Gastrocnemius medialis (tissue), 4 donors: Measurements from ENCODE around the gene VSX2.

Experiments
- CTCF ChIP-seq, 5 experiments: fragments of 450-650 bp in 3 of 5; fragments of 200-600 bp in 2 of 5; sonication (generic) in 2 of 5; IDR thresholded peaks in 4 of 5; conservative IDR thresholded peaks in 1 of 5; 1 replicate in 4 of 5; 2 replicates in 1 of 5; pipeline ENCODE4 v1.5.1; 2016 to 2019; ENCODE audit warnings: antibody characterized with exemption in 5 of 5, mild to moderate bottlenecking in 3 of 5, moderate library complexity in 3 of 5
- POLR2A ChIP-seq, 2 donors: fragments of 450-650 bp; IDR thresholded peaks; one replicate each; pipeline ENCODE4 v1.6.1; 2017; ENCODE audit warnings: antibody characterized with exemption in 2 of 2, mild to moderate bottlenecking in 2 of 2, moderate library complexity in 2 of 2

- TF ChIP-seq CTCF (IDR thresholded peaks at IDR 0.05 in 4 of 5, conservative IDR thresholded peaks at IDR 0.05 in 1 of 5) (no peak), POLR2A (IDR thresholded peaks at IDR 0.05) (no peak)
Observed at GRCh38 chr14:74203639-74204038, 35.6 kb upstream of the VSX2 start.
